Endothelial cell of umbilical vein (primary cell): ENCODE measurements around the gene POLR2H. TPM values are rescaled to one million over a fixed set of nuclear protein-coding genes. Genes with fewer than 3 reads are reported as not detected.

Experiments used
- BruUV-seq: library from RNA; stranded (reverse); fragments of 400-500 nt; replicated peaks from 2 replicates; lab custom pipeline; 2021; lab: Mats Ljungman, UMichigan
- CTCF ChIA-PET: fragments of 300-600, 350-600 bp; sonication (Branson Sonifier 250); formaldehyde crosslinking; loops from one replicate; lab custom pipeline; 2021; ENCODE audit warnings: antibody characterized with exemption, inconsistent platforms; lab: Charles Lee
- POLR2A ChIA-PET: fragments of 300-600, 350-600 bp; sonication (Branson Sonifier 250); formaldehyde crosslinking; loops from one replicate; lab custom pipeline; 2021; ENCODE audit warnings: antibody characterized with exemption, inconsistent platforms; lab: Charles Lee
- DNase-seq: peaks from one replicate; pipeline ENCODE4 v3.0.0-alpha.2; 2011; ENCODE audit warnings: low read depth, low spot score
- FAIRE-seq: peaks from 2 replicates; lab custom pipeline; 2011; peaks lifted over from hg19 to GRCh38; lab: Jason Lieb, UNC
- H2AFZ ChIP-seq: 2 replicates; pipeline ENCODE4 v1.6.0; 2012; ENCODE audit warnings: low read depth, low read length, control low read depth, inconsistent platforms
- H3K27ac ChIP-seq: 2 replicates; pipeline ENCODE4 v1.5.1; 2011; ENCODE audit warnings: low read depth, mild to moderate bottlenecking, control low read depth, low read length, moderate library complexity; ENCODE audit not compliant: insufficient read depth
- H3K27me3 ChIP-seq, 2 experiments: 2 replicates each; pipeline versions ENCODE4 v1.6.0 to v1.6.1; 2011; ENCODE audit warnings: low read length in 2 of 2, mixed read lengths in 1 of 2; ENCODE audit not compliant: control insufficient read depth in 2 of 2, insufficient read depth in 2 of 2
- H3K36me3 ChIP-seq, 2 experiments: 2 replicates in 1 of 2; 3 replicates in 1 of 2; pipeline ENCODE4 v1.5.1; 2011; ENCODE audit warnings: low read length in 2 of 2, mild to moderate bottlenecking in 1 of 2, moderate library complexity in 1 of 2; ENCODE audit not compliant: control insufficient read depth in 2 of 2, insufficient read depth in 2 of 2; ENCODE audit errors: extremely low read depth in 1 of 2
- H3K4me1 ChIP-seq: 3 replicates; pipeline ENCODE4 v1.5.1; 2011; ENCODE audit warnings: mild to moderate bottlenecking, low read length; ENCODE audit not compliant: control insufficient read depth, insufficient read depth; ENCODE audit errors: extremely low read depth
- H3K4me2 ChIP-seq: 2 replicates; pipeline ENCODE4 v1.6.1; 2011; ENCODE audit warnings: low read length, control low read depth, mixed read lengths; ENCODE audit not compliant: insufficient read depth
- H3K4me3 ChIP-seq, 3 experiments: fragments of 200-600 bp in 1 of 3; sonication (generic), shearing (Covaris generic) in 1 of 3; replicated peaks in 1 of 3; 2 replicates each; pipeline ENCODE4 v1.5.1; 2011 to 2016; ENCODE audit warnings: control low read depth in 3 of 3, low read length in 3 of 3, mild to moderate bottlenecking in 2 of 3, inconsistent platforms in 1 of 3, low read depth in 1 of 3, moderate library complexity in 1 of 3; ENCODE audit not compliant: insufficient read depth in 1 of 3
- H3K79me2 ChIP-seq: 2 replicates; pipeline ENCODE4 v1.6.0; 2012; ENCODE audit warnings: low read length, inconsistent platforms; ENCODE audit not compliant: control insufficient read depth, insufficient read depth
- H3K9ac ChIP-seq: replicated peaks from 2 replicates; pipeline ENCODE3; 2011; ENCODE audit warnings: low read length, control low read depth; ENCODE audit not compliant: insufficient read depth; ENCODE audit errors: extremely low read depth
- H3K9me1 ChIP-seq: replicated peaks from 3 replicates; pipeline ENCODE4 v1.6.0; 2011; ENCODE audit warnings: mild to moderate bottlenecking, low read length; ENCODE audit not compliant: control insufficient read depth, insufficient read depth; ENCODE audit errors: extremely low read depth
- H3K9me3 ChIP-seq: replicated peaks from 2 replicates; pipeline ENCODE4 v1.5.1; 2012; ENCODE audit warnings: low read length, inconsistent platforms; ENCODE audit not compliant: control insufficient read depth, insufficient read depth
- H4K20me1 ChIP-seq: replicated peaks from 2 replicates; pipeline ENCODE3; 2011; ENCODE audit warnings: mild to moderate bottlenecking, low read length; ENCODE audit not compliant: control insufficient read depth, insufficient read depth; ENCODE audit errors: extremely low read depth
- FOS ChIP-seq: IDR thresholded peaks from 2 replicates; pipeline ENCODE4 v1.6.1; 2011; ENCODE audit warnings: mild to moderate bottlenecking, low read length, moderate library complexity, borderline replicate concordance; ENCODE audit not compliant: insufficient read depth
- GATA2 ChIP-seq: IDR thresholded peaks from 2 replicates; pipeline ENCODE4 v1.7.0; 2011; ENCODE audit warnings: low read depth, mild to moderate bottlenecking, moderate library complexity, mixed read lengths, low read length; ENCODE audit not compliant: insufficient read length, insufficient read depth
- JUN ChIP-seq: IDR thresholded peaks from 2 replicates; pipeline ENCODE4 v1.6.1; 2011; ENCODE audit warnings: borderline replicate concordance, low read depth; ENCODE audit not compliant: insufficient read length, insufficient read depth
- MYC ChIP-seq: IDR thresholded peaks from one replicate; pipeline ENCODE4 v1.6.1; 2011; ENCODE audit warnings: mild to moderate bottlenecking, low read depth, low read length
- POLR2A ChIP-seq: IDR thresholded peaks from 2 replicates; pipeline ENCODE4 v1.6.1; 2012; ENCODE audit warnings: low read depth, mild to moderate bottlenecking, control low read depth, low read length
- dilution Hi-C: fragments of 300-500 bp; cut with MboI; formaldehyde crosslinking; loops from one replicate; pipeline ENCODE4 v1.15.0; 2019; ENCODE audit warnings: low sequenced_read_pairs; ENCODE audit not compliant: extremely low pct_ligation_motif_present
- intact Hi-C: fragments of 100-400 bp; cut with micrococcal nuclease; formaldehyde crosslinking; loops from one replicate; pipeline ENCODE4 v1.10.0; 2022
- polyA plus RNA-seq, 4 experiments: library from polyadenylated mRNA; depleted of rRNA in 3 of 4; stranded (reverse) in 3 of 4; unstranded in 1 of 4; fragments of >200 nt; gene quantifications; 2 replicates each; pipeline versions ENCODE4 v1.2.1 to v1.2.3, GENCODE V29; 2011 to 2012; ENCODE audit warnings: missing spikeins in 1 of 4
- total RNA-seq: library from RNA; stranded (reverse); gene quantifications from 2 replicates; pipeline ENCODE4 v1.2.3, GENCODE V29; 2021
- TF ChIP-seq, protein P1 (sequence below): IDR thresholded peaks from 2 replicates; pipeline ENCODE4 v1.6.1; 2011; ENCODE audit not compliant: insufficient read depth, insufficient read length
- TF ChIP-seq, protein P2 (sequence below), 2 donors: IDR thresholded peaks; 1 replicate in 1 of 2; 2 replicates in 1 of 2; pipeline ENCODE4 v1.5.1; 2011; ENCODE audit warnings: low read length in 2 of 2, mild to moderate bottlenecking in 2 of 2, moderate library complexity in 2 of 2, control low read depth in 1 of 2, inconsistent platforms in 1 of 2, low read depth in 1 of 2; ENCODE audit not compliant: insufficient read depth in 1 of 2; ENCODE audit errors: extremely low read depth in 1 of 2

POLR2H gene
- total and polyA plus RNA-seq, 2 donors (not counting 3 experiments of a cell fraction or from before 2014, with no cell fraction given): 89.0 to 276 TPM

DNA sequence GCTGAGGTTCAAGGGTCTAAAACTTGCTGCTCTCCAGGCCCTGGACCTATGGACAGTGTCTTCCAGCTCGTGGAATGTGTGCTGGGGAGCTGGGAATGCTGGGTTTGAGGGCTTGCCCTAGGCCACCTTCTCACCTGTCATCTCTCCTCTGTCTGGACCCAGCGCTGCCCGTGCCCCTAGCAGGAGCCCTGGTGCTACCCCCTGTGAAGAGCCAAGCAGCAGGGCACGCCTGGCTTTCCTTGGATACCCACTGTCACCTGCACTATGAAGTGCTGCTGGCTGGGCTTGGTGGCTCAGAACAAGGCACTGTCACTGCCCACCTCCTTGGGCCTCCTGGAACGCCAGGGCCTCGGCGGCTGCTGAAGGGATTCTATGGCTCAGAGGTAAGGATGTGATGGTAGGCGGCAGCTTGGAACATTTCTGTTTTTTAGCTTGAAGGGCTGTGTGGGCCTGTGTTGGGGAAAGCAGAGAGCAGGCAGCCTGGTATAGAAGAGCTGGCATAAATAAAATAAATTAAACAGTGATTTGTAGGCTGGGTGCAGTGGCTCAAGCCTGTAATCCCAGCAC is 23.4 kb downstream of the POLR2H start:
- CTCF ChIA-PET: interaction anchor here (1.0 to 6.9 kb wide), 8 partner anchors 10 to 402 kb away, joined by 3 to 52 read pairs (median 6); no protein-coding TSS in a partner anchor
- Histone ChIP-seq H3K4me1 (peaks cover 10% of the 10 kb centered on the region), H3K27me3 (peaks cover 26 to 31% of the 10 kb centered on the region in 2 experiments), H3K4me2 (no peak overlapping the region), H2AFZ (no peak overlapping the region), H3K4me3 (no peak overlapping the region), H3K9me3 (no peaks in the 10 kb centered on the region), H3K79me2 (no peaks in the 10 kb centered on the region), H3K27ac (no peak overlapping the region), H3K9me1 (no peaks in the 10 kb centered on the region), H4K20me1 (no peaks in the 10 kb centered on the region), H3K9ac (no peak overlapping the region), H3K36me3 (no peaks in the 10 kb centered on the region)
- DNase-seq (no peak), FAIRE-seq (no peak)
- POLR2A ChIA-PET: no interaction called here
- dilution Hi-C loops (no loop called here), intact Hi-C loops (loop anchor here (5.0 kb wide), 1 partner anchor 363 kb away; no protein-coding TSS in a partner anchor)
- no TSS peak for BruUV-seq
- TF ChIP-seq GATA2: no peak
- TF ChIP-seq MYC: no peak
- no peak for TF ChIP-seq POLR2A
- TF ChIP-seq, protein P1, sequence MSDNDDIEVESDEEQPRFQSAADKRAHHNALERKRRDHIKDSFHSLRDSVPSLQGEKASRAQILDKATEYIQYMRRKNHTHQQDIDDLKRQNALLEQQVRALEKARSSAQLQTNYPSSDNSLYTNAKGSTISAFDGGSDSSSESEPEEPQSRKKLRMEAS: no peak
- TF ChIP-seq, protein P2, sequence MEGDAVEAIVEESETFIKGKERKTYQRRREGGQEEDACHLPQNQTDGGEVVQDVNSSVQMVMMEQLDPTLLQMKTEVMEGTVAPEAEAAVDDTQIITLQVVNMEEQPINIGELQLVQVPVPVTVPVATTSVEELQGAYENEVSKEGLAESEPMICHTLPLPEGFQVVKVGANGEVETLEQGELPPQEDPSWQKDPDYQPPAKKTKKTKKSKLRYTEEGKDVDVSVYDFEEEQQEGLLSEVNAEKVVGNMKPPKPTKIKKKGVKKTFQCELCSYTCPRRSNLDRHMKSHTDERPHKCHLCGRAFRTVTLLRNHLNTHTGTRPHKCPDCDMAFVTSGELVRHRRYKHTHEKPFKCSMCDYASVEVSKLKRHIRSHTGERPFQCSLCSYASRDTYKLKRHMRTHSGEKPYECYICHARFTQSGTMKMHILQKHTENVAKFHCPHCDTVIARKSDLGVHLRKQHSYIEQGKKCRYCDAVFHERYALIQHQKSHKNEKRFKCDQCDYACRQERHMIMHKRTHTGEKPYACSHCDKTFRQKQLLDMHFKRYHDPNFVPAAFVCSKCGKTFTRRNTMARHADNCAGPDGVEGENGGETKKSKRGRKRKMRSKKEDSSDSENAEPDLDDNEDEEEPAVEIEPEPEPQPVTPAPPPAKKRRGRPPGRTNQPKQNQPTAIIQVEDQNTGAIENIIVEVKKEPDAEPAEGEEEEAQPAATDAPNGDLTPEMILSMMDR (IDR thresholded peaks at IDR 0.05; ENCODE audit: extremely low read depth in 1 of 2, insufficient read depth in 1 of 2, low read depth in 1 of 2, low read length in 2 of 2): no peak
- no peak for TF ChIP-seq JUN
- no peak for TF ChIP-seq FOS
